Fibroblast of pulmonary artery (primary cell): ENCODE data around the gene TMPRSS12.
"Not testable (repeated sequence)": the region's sequence is repeated elsewhere in the genome, so short reads cannot be mapped to it uniquely, and the experiment has no call there.

Experiments
- DNase-seq: peaks from one replicate; pipeline ENCODE4 v3.0.0-alpha.2; 2010; ENCODE audit warnings: low read depth
- H3K4me3 ChIP-seq: replicated peaks from 2 replicates; pipeline ENCODE4 v1.5.1; 2011; ENCODE audit warnings: low read depth, mild to moderate bottlenecking, control low read depth, low read length, moderate library complexity
- CTCF ChIP-seq: IDR thresholded peaks from 2 replicates; pipeline ENCODE4 v1.5.1; 2011; ENCODE audit warnings: mild to moderate bottlenecking, control low read depth, low read length, inconsistent platforms; ENCODE audit errors: missing control alignments

TMPRSS12 gene

GRCh38 chr12:50882563-50882962 is 39.8 kb downstream of the TMPRSS12 start:
- TF ChIP-seq CTCF: no peak
- DNase-seq: no peak
- no peak overlapping the region for H3K4me3 ChIP-seq

GRCh38 chr12:50887191-50887590 is 44.5 kb downstream of the TMPRSS12 start:
- DNase-seq: no peak
- TF ChIP-seq CTCF: no peak
- no peak overlapping the region for H3K4me3 ChIP-seq

GRCh38 chr12:50888666-50889065 is 45.9 kb downstream of the TMPRSS12 start:
- no peak for TF ChIP-seq CTCF

GRCh38 chr12:50894241-50894640 is 51.5 kb downstream of the TMPRSS12 start:
- H3K4me3 ChIP-seq: no peak overlapping the region
- DNase-seq: no peak
- TF ChIP-seq CTCF: no peak

More at GRCh38 chr12:50888666-50889065, 45.9 kb downstream of the TMPRSS12 start:
- DNase-seq: no peak
- no peak overlapping the region for H3K4me3 ChIP-seq

GRCh38 chr12:50901685-50902113 is 59.0 kb downstream of the TMPRSS12 start:
- TF ChIP-seq CTCF: no peak
- no peak overlapping the region for H3K4me3 ChIP-seq
- DNase-seq: no peak

GRCh38 chr12:50908479-50908878 is 65.8 kb downstream of the TMPRSS12 start:
- H3K4me3 ChIP-seq, DNase-seq: not testable (repeated sequence)

- H3K4me3 ChIP-seq, DNase-seq: not testable (repeated sequence)
These were observed 69.6 kb downstream of the TMPRSS12 start for GRCh38 chr12:50912361-50912760.

GRCh38 chr12:50913224-50913623 is 70.5 kb downstream of the TMPRSS12 start:
- no peak for DNase-seq
- no peak for TF ChIP-seq CTCF
- H3K4me3 ChIP-seq: no peak overlapping the region
